ENCODE results near the gene CPN2. TPM values are rescaled to one million over a fixed set of nuclear protein-coding genes. Genes with fewer than 3 reads are reported as not detected.
A peak's percentile ranks its signal among the peaks of the same experiment; 100 is the strongest.

Gene CPN2
- total and polyA plus RNA-seq, 3 experiments from 2014 or later, result not detected

DNA sequence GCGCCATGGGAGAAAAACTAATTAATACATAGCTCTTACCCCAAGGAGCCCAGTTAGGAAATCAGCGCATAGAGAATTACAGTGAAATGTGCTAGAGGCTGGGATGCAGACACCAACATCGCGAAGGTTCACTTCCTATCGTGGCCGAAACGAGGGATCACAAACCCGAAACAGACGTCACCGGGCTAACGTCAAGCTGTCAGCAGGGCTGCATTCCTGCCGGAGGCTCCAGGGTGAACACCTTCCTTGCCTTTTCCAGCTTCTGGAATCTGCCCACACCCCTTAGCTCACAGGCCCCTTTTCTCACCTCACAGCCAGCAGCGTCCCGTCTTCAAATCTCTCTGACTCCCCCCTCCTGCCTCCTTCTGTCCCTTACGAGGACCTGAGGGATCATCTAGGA is 34.9 kb upstream of the CPN2 start:
- Mint-ChIP-seq H3K4me1 (no peaks in the 10 kb centered on the region), H3K36me3 (no peaks in the 10 kb centered on the region), H3K27me3 (peaks cover 7 to 18% of the 10 kb centered on the region in 2 donors), H3K4me3 (no peak overlapping the region), H3K9me3 (peaks cover 1 to 8% (median 5%) of the 10 kb centered on the region in 5 donors), H3K27ac (no peak overlapping the region)
- H3K36me3 ChIP-seq (ENCODE audit: insufficient read depth, low read length), result no peaks in the 10 kb centered on the region
- ChIA-PET CTCF (interaction anchor here (2.4 kb wide), 1 partner anchor 10 kb away, joined by 9 read pairs; no protein-coding TSS in a partner anchor), POLR2A (no interaction called here)
- no peaks in the 10 kb centered on the region for H3K27me3 ChIP-seq (ENCODE audit: insufficient read depth, low read length, poor library complexity, severe bottlenecking)
- no peak for DNase-seq
- H3K9me3 ChIP-seq (ENCODE audit: low read length), result peaks cover 6% of the 10 kb centered on the region
- no peak overlapping the region for H3K27ac ChIP-seq (ENCODE audit: low read depth, low read length)
- H3K4me3 ChIP-seq (ENCODE audit: low read length), result no peak overlapping the region
- no peaks in the 10 kb centered on the region for H3K4me1 ChIP-seq (ENCODE audit: insufficient read depth, low read length)

DNA sequence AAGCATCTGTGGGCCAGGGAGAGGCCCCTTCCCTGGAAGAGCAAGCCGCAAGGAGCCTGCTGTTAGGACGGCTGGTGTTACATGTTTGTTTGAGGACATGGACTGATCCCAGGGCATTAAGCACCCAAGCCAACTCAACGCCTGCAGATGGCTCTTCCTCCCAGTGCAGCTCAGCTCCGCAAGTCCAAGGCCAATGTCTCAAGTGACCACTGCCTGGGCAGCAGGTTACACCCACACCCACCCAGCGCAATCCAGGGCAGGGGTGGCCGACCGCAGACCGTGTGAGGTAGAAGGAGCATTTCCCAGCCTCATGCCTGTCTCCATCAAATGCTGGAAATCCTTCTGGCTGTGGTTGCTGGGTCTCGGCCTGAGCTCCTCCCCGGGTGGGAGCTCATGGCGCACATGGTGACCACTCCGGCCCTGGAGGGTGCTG is 33.5 kb upstream of the CPN2 start:
- CTCF ChIA-PET, result no interaction called here
- Mint-ChIP-seq H3K27me3 (peaks cover 10 to 26% of the 10 kb centered on the region in 2 donors), H3K4me1 (no peaks in the 10 kb centered on the region), H3K36me3 (no peaks in the 10 kb centered on the region), H3K27ac (peak overlapping the region in 1 of 8 donors; percentile 17), H3K9me3 (no peaks in the 10 kb centered on the region), H3K4me3 (no peak overlapping the region)
- H3K4me3 ChIP-seq (ENCODE audit: low read length), result no peak overlapping the region
- no peaks in the 10 kb centered on the region for H3K27me3 ChIP-seq (ENCODE audit: insufficient read depth, low read length, poor library complexity, severe bottlenecking)
- no peaks in the 10 kb centered on the region for H3K4me1 ChIP-seq (ENCODE audit: insufficient read depth, low read length)
- POLR2A ChIA-PET, result no interaction called here
- H3K9me3 ChIP-seq (ENCODE audit: low read length), result no peaks in the 10 kb centered on the region
- DNase-seq, result no peak
- H3K36me3 ChIP-seq (ENCODE audit: insufficient read depth, low read length), result no peaks in the 10 kb centered on the region
- H3K27ac ChIP-seq (ENCODE audit: low read depth, low read length), result no peak overlapping the region

DNA sequence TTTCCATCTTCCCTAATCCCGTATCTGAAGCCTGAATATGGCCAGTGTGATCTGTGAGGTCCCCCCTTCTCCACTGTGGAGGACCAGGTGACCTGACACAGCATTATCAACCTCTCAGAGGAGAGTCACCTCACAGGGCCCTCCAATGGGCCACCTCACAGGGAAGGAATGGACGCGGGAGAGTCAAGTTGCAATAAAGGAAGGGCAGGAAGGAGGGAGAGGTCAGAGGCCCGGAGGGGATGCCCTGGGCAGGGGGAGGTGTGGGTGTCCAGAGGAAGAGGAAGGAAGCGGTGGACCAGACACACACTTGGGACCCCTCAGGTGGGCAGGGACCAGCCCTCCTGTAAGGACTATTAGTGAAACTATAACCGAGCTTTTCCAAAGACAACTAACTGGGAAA is 33.0 kb upstream of the CPN2 start:
- ChIA-PET CTCF (no interaction called here), POLR2A (no interaction called here)
- Mint-ChIP-seq H3K4me3 (no peak overlapping the region), H3K27me3 (peaks cover 10 to 27% of the 10 kb centered on the region in 2 donors), H3K27ac (no peak overlapping the region), H3K9me3 (no peaks in the 10 kb centered on the region), H3K4me1 (no peaks in the 10 kb centered on the region), H3K36me3 (no peaks in the 10 kb centered on the region)
- Histone ChIP-seq H3K4me3 (ENCODE audit: low read length) (no peak overlapping the region), H3K36me3 (ENCODE audit: insufficient read depth, low read length) (no peaks in the 10 kb centered on the region), H3K27ac (ENCODE audit: low read depth, low read length) (no peak overlapping the region), H3K9me3 (ENCODE audit: low read length) (no peaks in the 10 kb centered on the region), H3K27me3 (ENCODE audit: insufficient read depth, low read length, poor library complexity, severe bottlenecking) (no peaks in the 10 kb centered on the region), H3K4me1 (ENCODE audit: insufficient read depth, low read length) (no peaks in the 10 kb centered on the region)
- no peak for DNase-seq

DNA sequence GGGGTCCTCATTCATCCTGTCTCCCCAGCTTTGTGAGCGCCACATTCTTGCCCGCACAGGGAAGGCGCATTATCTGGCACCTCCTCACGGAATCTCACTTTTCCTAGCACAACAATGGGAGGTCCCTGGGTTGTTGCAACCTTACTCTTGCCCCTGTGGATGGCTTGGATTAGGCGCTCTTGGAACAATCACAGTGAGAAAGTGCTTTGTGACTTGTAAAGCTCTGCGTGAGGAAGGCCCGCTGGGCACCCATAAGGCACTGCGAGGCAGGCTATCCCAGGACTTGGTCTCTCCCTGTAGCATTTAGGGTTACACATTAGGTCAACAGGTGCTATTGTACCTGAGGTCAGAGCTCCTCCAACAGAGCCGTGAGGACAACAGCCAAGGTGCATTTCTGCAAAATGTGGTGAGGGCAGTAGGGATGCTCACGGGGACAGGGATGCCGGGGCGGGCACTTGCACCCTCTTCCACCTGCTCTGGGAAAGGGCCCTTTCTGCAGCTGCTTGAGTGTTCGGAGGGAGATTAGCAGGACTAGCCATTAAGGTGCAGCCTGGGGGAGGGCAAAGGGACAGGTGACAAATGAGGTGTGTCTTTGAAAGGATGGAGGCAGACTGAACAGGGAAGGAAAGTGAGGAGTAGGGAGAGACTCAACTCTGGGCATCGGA is 32.3 kb upstream of the CPN2 start:
- Mint-ChIP-seq H3K27ac (no peak overlapping the region), H3K27me3 (peaks cover 17 to 32% of the 10 kb centered on the region in 2 donors), H3K4me1 (no peaks in the 10 kb centered on the region), H3K9me3 (no peaks in the 10 kb centered on the region), H3K36me3 (no peaks in the 10 kb centered on the region), H3K4me3 (no peak overlapping the region)
- H3K27me3 ChIP-seq (ENCODE audit: insufficient read depth, low read length, poor library complexity, severe bottlenecking), result no peaks in the 10 kb centered on the region
- no peaks in the 10 kb centered on the region for H3K9me3 ChIP-seq (ENCODE audit: low read length)
- H3K27ac ChIP-seq (ENCODE audit: low read depth, low read length), result no peak overlapping the region
- ChIA-PET CTCF (no interaction called here), POLR2A (no interaction called here)
- no peak for DNase-seq
- no peak overlapping the region for H3K4me3 ChIP-seq (ENCODE audit: low read length)
- H3K36me3 ChIP-seq (ENCODE audit: insufficient read depth, low read length), result no peaks in the 10 kb centered on the region
- no peaks in the 10 kb centered on the region for H3K4me1 ChIP-seq (ENCODE audit: insufficient read depth, low read length)

DNA sequence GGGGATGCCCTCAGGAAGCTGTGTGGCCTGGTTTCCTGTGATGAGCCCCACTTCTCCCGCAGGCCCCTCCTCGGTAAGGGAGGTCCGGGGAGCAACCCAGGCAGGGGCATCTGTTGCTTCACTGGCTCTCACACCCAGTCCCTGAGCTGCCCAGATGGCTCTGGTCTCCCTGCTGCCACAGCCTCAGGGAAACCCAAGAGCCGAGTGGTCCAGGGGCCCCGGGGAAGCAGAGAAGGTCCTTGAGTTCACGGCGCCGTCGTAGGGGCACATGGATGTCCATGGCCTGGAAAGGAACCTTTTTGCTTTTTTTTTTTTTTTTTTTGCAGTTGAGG is 31.7 kb upstream of the CPN2 start:
- no peak for DNase-seq
- Mint-ChIP-seq H3K27ac (no peak overlapping the region), H3K36me3 (no peaks in the 10 kb centered on the region), H3K4me1 (no peaks in the 10 kb centered on the region), H3K4me3 (no peak overlapping the region), H3K27me3 (peaks cover 19 to 33% of the 10 kb centered on the region in 2 donors), H3K9me3 (no peaks in the 10 kb centered on the region)
- H3K9me3 ChIP-seq (ENCODE audit: low read length), result no peaks in the 10 kb centered on the region
- POLR2A ChIA-PET, result no interaction called here
- no peaks in the 10 kb centered on the region for H3K4me1 ChIP-seq (ENCODE audit: insufficient read depth, low read length)
- H3K4me3 ChIP-seq (ENCODE audit: low read length), result no peak overlapping the region
- CTCF ChIA-PET, result no interaction called here
- H3K27me3 ChIP-seq (ENCODE audit: insufficient read depth, low read length, poor library complexity, severe bottlenecking), result no peaks in the 10 kb centered on the region
- no peaks in the 10 kb centered on the region for H3K36me3 ChIP-seq (ENCODE audit: insufficient read depth, low read length)
- H3K27ac ChIP-seq (ENCODE audit: low read depth, low read length), result no peak overlapping the region

DNA sequence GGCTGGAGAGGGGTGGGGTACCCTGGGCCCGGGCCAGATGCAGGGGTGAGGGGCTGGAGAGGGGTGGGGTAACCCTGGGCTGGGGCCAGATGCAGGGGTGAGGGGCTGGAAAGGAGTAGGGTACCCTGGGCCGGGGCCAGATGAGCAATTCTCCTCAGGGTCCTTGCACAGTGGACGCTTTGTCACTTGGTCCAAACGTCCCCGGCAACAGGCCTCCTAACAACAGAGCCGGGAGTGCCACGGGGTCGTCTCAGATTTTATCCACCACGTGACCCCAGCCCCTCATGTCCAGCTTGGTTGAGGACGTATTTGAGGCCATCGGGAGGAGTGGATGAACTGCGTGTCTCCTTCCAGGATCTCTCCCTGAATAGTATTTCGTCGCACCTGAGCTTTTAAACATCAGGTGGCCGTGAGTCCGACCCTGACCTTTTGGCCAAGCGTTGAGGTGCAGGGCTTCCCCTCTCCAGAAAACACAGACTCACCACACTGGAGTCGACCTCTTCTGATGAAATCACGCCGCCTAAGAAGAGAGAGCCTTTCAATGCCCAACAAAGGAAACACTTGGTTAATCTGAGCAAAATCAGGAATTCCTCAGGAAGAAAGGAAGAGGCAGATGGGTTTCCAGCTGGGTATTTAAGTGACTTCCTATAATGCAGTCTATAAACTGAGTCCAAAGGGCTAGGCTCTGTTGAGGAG is 31.2 kb upstream of the CPN2 start:
- CTCF ChIA-PET, result no interaction called here
- no peaks in the 10 kb centered on the region for H3K4me1 Mint-ChIP-seq

DNA sequence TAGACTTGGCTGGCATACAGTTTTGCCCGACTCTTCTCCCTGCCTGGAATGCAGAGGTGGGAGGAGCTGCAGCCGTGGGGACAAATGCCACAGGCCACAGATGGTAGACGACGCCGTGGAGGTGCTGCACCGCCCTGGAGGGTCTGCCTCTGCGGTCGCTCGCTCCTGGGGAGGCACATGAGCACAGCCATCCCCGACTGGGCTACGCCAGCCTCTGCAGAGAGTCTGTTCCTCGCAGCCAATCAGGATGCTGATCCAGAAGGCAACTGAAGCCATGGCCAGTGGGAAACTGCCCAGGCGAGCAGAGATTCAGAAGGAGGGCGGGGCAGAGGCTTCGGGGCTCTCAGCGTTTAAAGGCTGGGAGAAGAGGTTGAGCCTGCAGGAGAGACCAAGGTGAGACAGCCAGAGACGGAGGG is 30.3 kb upstream of the CPN2 start:
- no peak for DNase-seq
- Histone ChIP-seq H3K4me1 (ENCODE audit: insufficient read depth, low read length) (no peaks in the 10 kb centered on the region), H3K27ac (ENCODE audit: low read depth, low read length) (no peak overlapping the region), H3K4me3 (ENCODE audit: low read length) (no peak overlapping the region), H3K27me3 (ENCODE audit: insufficient read depth, low read length, poor library complexity, severe bottlenecking) (no peaks in the 10 kb centered on the region), H3K9me3 (ENCODE audit: low read length) (no peaks in the 10 kb centered on the region), H3K36me3 (ENCODE audit: insufficient read depth, low read length) (no peaks in the 10 kb centered on the region)
- Mint-ChIP-seq H3K36me3 (no peaks in the 10 kb centered on the region), H3K27ac (no peak overlapping the region), H3K4me1 (no peaks in the 10 kb centered on the region), H3K4me3 (no peak overlapping the region), H3K9me3 (no peaks in the 10 kb centered on the region), H3K27me3 (peaks cover 18 to 31% of the 10 kb centered on the region in 2 donors)
- ChIA-PET POLR2A (no interaction called here), CTCF (interaction anchor here (0.6 kb wide), 1 partner anchor 15 kb away, joined by 3 read pairs; no protein-coding TSS in a partner anchor)

More for the DNA sequence above, 31.2 kb upstream of the CPN2 start:
- no peak overlapping the region for H3K4me3 Mint-ChIP-seq
- Histone ChIP-seq H3K36me3 (ENCODE audit: insufficient read depth, low read length) (no peaks in the 10 kb centered on the region), H3K4me1 (ENCODE audit: insufficient read depth, low read length) (no peaks in the 10 kb centered on the region), H3K27me3 (ENCODE audit: insufficient read depth, low read length, poor library complexity, severe bottlenecking) (no peaks in the 10 kb centered on the region), H3K9me3 (ENCODE audit: low read length) (no peaks in the 10 kb centered on the region), H3K4me3 (ENCODE audit: low read length) (no peak overlapping the region), H3K27ac (ENCODE audit: low read depth, low read length) (no peak overlapping the region)
- no peak overlapping the region for H3K27ac Mint-ChIP-seq
- H3K27me3 Mint-ChIP-seq, result peaks cover 18 to 33% of the 10 kb centered on the region in 2 donors
- H3K36me3 Mint-ChIP-seq, result no peaks in the 10 kb centered on the region
- DNase-seq, result no peak
- no peaks in the 10 kb centered on the region for H3K9me3 Mint-ChIP-seq
- POLR2A ChIA-PET, result no interaction called here

DNA sequence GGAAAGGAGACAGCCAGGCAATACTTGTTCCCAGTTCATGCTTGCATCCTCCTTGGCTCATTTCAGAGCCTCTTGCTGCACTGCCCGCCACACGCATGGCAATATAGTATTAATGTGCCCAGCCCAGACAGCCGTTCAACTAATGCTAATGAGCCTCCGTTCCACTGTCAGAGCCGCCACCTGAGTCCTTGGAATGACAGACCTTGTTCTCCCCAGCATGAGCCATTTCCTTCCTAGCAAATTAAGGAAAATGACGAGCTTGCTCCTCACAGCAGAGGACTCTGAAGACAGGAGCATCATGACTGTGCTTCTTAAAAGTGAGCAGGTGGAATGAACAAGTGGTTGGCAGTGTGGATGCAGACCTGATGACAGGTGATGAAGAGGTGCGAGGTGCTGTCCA is 29.2 kb upstream of the CPN2 start:
- no peaks in the 10 kb centered on the region for H3K36me3 ChIP-seq (ENCODE audit: insufficient read depth, low read length)
- H3K4me3 ChIP-seq (ENCODE audit: low read length), result no peak overlapping the region
- CTCF ChIA-PET, result no interaction called here

More for the DNA sequence above, 29.2 kb upstream of the CPN2 start:
- Mint-ChIP-seq H3K4me1 (no peaks in the 10 kb centered on the region), H3K27me3 (peaks cover 18 to 42% of the 10 kb centered on the region in 2 donors), H3K27ac (no peak overlapping the region), H3K4me3 (no peak overlapping the region), H3K36me3 (no peaks in the 10 kb centered on the region), H3K9me3 (no peaks in the 10 kb centered on the region)
- Histone ChIP-seq H3K27me3 (ENCODE audit: insufficient read depth, low read length, poor library complexity, severe bottlenecking) (no peaks in the 10 kb centered on the region), H3K27ac (ENCODE audit: low read depth, low read length) (no peak overlapping the region), H3K4me1 (ENCODE audit: insufficient read depth, low read length) (no peaks in the 10 kb centered on the region), H3K9me3 (ENCODE audit: low read length) (no peaks in the 10 kb centered on the region)
- POLR2A ChIA-PET, result no interaction called here
- DNase-seq, result no peak
